Astrocyte (in vitro differentiated cells and primary cell): Measurements from ENCODE around the gene C16orf46.

Source experiments
- CTCF ChIP-seq: IDR thresholded peaks from 2 replicates; pipeline ENCODE4 v1.5.1; 2011; ENCODE audit warnings: low read depth, mild to moderate bottlenecking, inconsistent platforms, low read length, moderate library complexity; ENCODE audit not compliant: insufficient read depth
- EZH2 ChIP-seq: IDR thresholded peaks from 2 replicates; pipeline ENCODE4 v1.6.1; 2012; ENCODE audit warnings: mild to moderate bottlenecking, low read length, inconsistent platforms; ENCODE audit not compliant: insufficient read depth

- TF ChIP-seq CTCF: no peak
- TF ChIP-seq EZH2: no peak
These were observed 30.5 kb upstream of the C16orf46 start for GRCh38 chr16:81107511-81107910.
